Endothelial cell of umbilical vein (primary cell): Measurements from ENCODE around the gene KDM6B. TPM values are rescaled to one million over a fixed set of nuclear protein-coding genes. Genes with fewer than 3 reads are reported as not detected.

Experiments used
- BruUV-seq: library from RNA; stranded (reverse); fragments of 400-500 nt; replicated peaks from 2 replicates; lab custom pipeline; 2021; lab: Mats Ljungman, UMichigan
- CTCF ChIA-PET: fragments of 300-600, 350-600 bp; sonication (Branson Sonifier 250); formaldehyde crosslinking; loops from one replicate; lab custom pipeline; 2021; ENCODE audit warnings: antibody characterized with exemption, inconsistent platforms; lab: Charles Lee
- POLR2A ChIA-PET: fragments of 300-600, 350-600 bp; sonication (Branson Sonifier 250); formaldehyde crosslinking; loops from one replicate; lab custom pipeline; 2021; ENCODE audit warnings: antibody characterized with exemption, inconsistent platforms; lab: Charles Lee
- DNase-seq: peaks from one replicate; pipeline ENCODE4 v3.0.0-alpha.2; 2011; ENCODE audit warnings: low read depth, low spot score
- FAIRE-seq: peaks from 2 replicates; lab custom pipeline; 2011; peaks lifted over from hg19 to GRCh38; lab: Jason Lieb, UNC
- H2AFZ ChIP-seq: 2 replicates; pipeline ENCODE4 v1.6.0; 2012; ENCODE audit warnings: low read depth, low read length, control low read depth, inconsistent platforms
- H3K27ac ChIP-seq: 2 replicates; pipeline ENCODE4 v1.5.1; 2011; ENCODE audit warnings: low read depth, mild to moderate bottlenecking, control low read depth, low read length, moderate library complexity; ENCODE audit not compliant: insufficient read depth
- H3K27me3 ChIP-seq, 2 experiments: 2 replicates each; pipeline versions ENCODE4 v1.6.0 to v1.6.1; 2011; ENCODE audit warnings: low read length in 2 of 2, mixed read lengths in 1 of 2; ENCODE audit not compliant: control insufficient read depth in 2 of 2, insufficient read depth in 2 of 2
- H3K36me3 ChIP-seq, 2 experiments: 2 replicates in 1 of 2; 3 replicates in 1 of 2; pipeline ENCODE4 v1.5.1; 2011; ENCODE audit warnings: low read length in 2 of 2, mild to moderate bottlenecking in 1 of 2, moderate library complexity in 1 of 2; ENCODE audit not compliant: control insufficient read depth in 2 of 2, insufficient read depth in 2 of 2; ENCODE audit errors: extremely low read depth in 1 of 2
- H3K4me1 ChIP-seq: 3 replicates; pipeline ENCODE4 v1.5.1; 2011; ENCODE audit warnings: mild to moderate bottlenecking, low read length; ENCODE audit not compliant: control insufficient read depth, insufficient read depth; ENCODE audit errors: extremely low read depth
- H3K4me2 ChIP-seq: 2 replicates; pipeline ENCODE4 v1.6.1; 2011; ENCODE audit warnings: low read length, control low read depth, mixed read lengths; ENCODE audit not compliant: insufficient read depth
- H3K4me3 ChIP-seq, 3 experiments: fragments of 200-600 bp in 1 of 3; sonication (generic), shearing (Covaris generic) in 1 of 3; replicated peaks in 1 of 3; 2 replicates each; pipeline ENCODE4 v1.5.1; 2011 to 2016; ENCODE audit warnings: control low read depth in 3 of 3, low read length in 3 of 3, mild to moderate bottlenecking in 2 of 3, inconsistent platforms in 1 of 3, low read depth in 1 of 3, moderate library complexity in 1 of 3; ENCODE audit not compliant: insufficient read depth in 1 of 3
- H3K79me2 ChIP-seq: 2 replicates; pipeline ENCODE4 v1.6.0; 2012; ENCODE audit warnings: low read length, inconsistent platforms; ENCODE audit not compliant: control insufficient read depth, insufficient read depth
- H3K9ac ChIP-seq: replicated peaks from 2 replicates; pipeline ENCODE3; 2011; ENCODE audit warnings: low read length, control low read depth; ENCODE audit not compliant: insufficient read depth; ENCODE audit errors: extremely low read depth
- H3K9me1 ChIP-seq: replicated peaks from 3 replicates; pipeline ENCODE4 v1.6.0; 2011; ENCODE audit warnings: mild to moderate bottlenecking, low read length; ENCODE audit not compliant: control insufficient read depth, insufficient read depth; ENCODE audit errors: extremely low read depth
- H3K9me3 ChIP-seq: replicated peaks from 2 replicates; pipeline ENCODE4 v1.5.1; 2012; ENCODE audit warnings: low read length, inconsistent platforms; ENCODE audit not compliant: control insufficient read depth, insufficient read depth
- H4K20me1 ChIP-seq: replicated peaks from 2 replicates; pipeline ENCODE3; 2011; ENCODE audit warnings: mild to moderate bottlenecking, low read length; ENCODE audit not compliant: control insufficient read depth, insufficient read depth; ENCODE audit errors: extremely low read depth
- GATA2 ChIP-seq: IDR thresholded peaks from 2 replicates; pipeline ENCODE4 v1.7.0; 2011; ENCODE audit warnings: low read depth, mild to moderate bottlenecking, moderate library complexity, mixed read lengths, low read length; ENCODE audit not compliant: insufficient read length, insufficient read depth
- MYC ChIP-seq: IDR thresholded peaks from one replicate; pipeline ENCODE4 v1.6.1; 2011; ENCODE audit warnings: mild to moderate bottlenecking, low read depth, low read length
- dilution Hi-C: fragments of 300-500 bp; cut with MboI; formaldehyde crosslinking; loops from one replicate; pipeline ENCODE4 v1.15.0; 2019; ENCODE audit warnings: low sequenced_read_pairs; ENCODE audit not compliant: extremely low pct_ligation_motif_present
- intact Hi-C: fragments of 100-400 bp; cut with micrococcal nuclease; formaldehyde crosslinking; loops from one replicate; pipeline ENCODE4 v1.10.0; 2022
- polyA plus RNA-seq, 4 experiments: library from polyadenylated mRNA; depleted of rRNA in 3 of 4; stranded (reverse) in 3 of 4; unstranded in 1 of 4; fragments of >200 nt; gene quantifications; 2 replicates each; pipeline versions ENCODE4 v1.2.1 to v1.2.3, GENCODE V29; 2011 to 2012; ENCODE audit warnings: missing spikeins in 1 of 4
- total RNA-seq: library from RNA; stranded (reverse); gene quantifications from 2 replicates; pipeline ENCODE4 v1.2.3, GENCODE V29; 2021
- TF ChIP-seq, protein P1 (sequence below), 2 donors: IDR thresholded peaks; 1 replicate in 1 of 2; 2 replicates in 1 of 2; pipeline ENCODE4 v1.5.1; 2011; ENCODE audit warnings: low read length in 2 of 2, mild to moderate bottlenecking in 2 of 2, moderate library complexity in 2 of 2, control low read depth in 1 of 2, inconsistent platforms in 1 of 2, low read depth in 1 of 2; ENCODE audit not compliant: insufficient read depth in 1 of 2; ENCODE audit errors: extremely low read depth in 1 of 2

KDM6B gene
- total and polyA plus RNA-seq, 2 donors (not counting 3 experiments of a cell fraction or from before 2014, with no cell fraction given): 1.8 to 17.8 TPM

GRCh38 chr17:7838090-7839075 is 4.4 kb downstream of the KDM6B start:
- dilution Hi-C loops: no loop called here
- Histone ChIP-seq H3K9ac (peak overlapping the region; percentile 15), H2AFZ (no peak overlapping the region), H3K9me3 (no peaks in the 10 kb centered on the region), H3K79me2 (no peaks in the 10 kb centered on the region), H3K36me3 (peaks cover 0 to 2% of the 10 kb centered on the region in 2 experiments), H3K4me1 (peaks cover 40% of the 10 kb centered on the region), H3K27me3 (no peaks in the 10 kb centered on the region), H3K9me1 (no peaks in the 10 kb centered on the region), H3K4me2 (peak overlapping the region; percentile 66), H3K4me3 (peak overlapping the region in 1 of 3 experiments; percentile 14), H3K27ac (no peak overlapping the region), H4K20me1 (no peaks in the 10 kb centered on the region)
- ChIA-PET CTCF (interaction anchor here (0.7 to 1.4 kb wide), 2 partner anchors 13 to 95 kb away, joined by 4 to 5 read pairs; no protein-coding TSS in a partner anchor), POLR2A (no interaction called here)
- intact Hi-C loops: loop anchor here (5.0 kb wide), 1 partner anchor 266 kb away; no protein-coding TSS in a partner anchor
- BruUV-seq: no TSS peak
- FAIRE-seq (no peak), DNase-seq (no peak)
- TF ChIP-seq GATA2: no peak
- no peak for TF ChIP-seq MYC
- TF ChIP-seq, protein P1, sequence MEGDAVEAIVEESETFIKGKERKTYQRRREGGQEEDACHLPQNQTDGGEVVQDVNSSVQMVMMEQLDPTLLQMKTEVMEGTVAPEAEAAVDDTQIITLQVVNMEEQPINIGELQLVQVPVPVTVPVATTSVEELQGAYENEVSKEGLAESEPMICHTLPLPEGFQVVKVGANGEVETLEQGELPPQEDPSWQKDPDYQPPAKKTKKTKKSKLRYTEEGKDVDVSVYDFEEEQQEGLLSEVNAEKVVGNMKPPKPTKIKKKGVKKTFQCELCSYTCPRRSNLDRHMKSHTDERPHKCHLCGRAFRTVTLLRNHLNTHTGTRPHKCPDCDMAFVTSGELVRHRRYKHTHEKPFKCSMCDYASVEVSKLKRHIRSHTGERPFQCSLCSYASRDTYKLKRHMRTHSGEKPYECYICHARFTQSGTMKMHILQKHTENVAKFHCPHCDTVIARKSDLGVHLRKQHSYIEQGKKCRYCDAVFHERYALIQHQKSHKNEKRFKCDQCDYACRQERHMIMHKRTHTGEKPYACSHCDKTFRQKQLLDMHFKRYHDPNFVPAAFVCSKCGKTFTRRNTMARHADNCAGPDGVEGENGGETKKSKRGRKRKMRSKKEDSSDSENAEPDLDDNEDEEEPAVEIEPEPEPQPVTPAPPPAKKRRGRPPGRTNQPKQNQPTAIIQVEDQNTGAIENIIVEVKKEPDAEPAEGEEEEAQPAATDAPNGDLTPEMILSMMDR (IDR thresholded peaks at IDR 0.05; ENCODE audit: extremely low read depth in 1 of 2, insufficient read depth in 1 of 2, low read depth in 1 of 2, low read length in 2 of 2): no peak
